HG03571 (cell line): ENCODE results near the gene COL9A3.

ENCODE experiments used
- ATAC-seq: cut with Tn5 transposase; IDR thresholded peaks from one replicate; pipeline ENCODE4 v1.9.1; 2021; ENCODE audit not compliant: unreplicated experiment

COL9A3 gene

DNA sequence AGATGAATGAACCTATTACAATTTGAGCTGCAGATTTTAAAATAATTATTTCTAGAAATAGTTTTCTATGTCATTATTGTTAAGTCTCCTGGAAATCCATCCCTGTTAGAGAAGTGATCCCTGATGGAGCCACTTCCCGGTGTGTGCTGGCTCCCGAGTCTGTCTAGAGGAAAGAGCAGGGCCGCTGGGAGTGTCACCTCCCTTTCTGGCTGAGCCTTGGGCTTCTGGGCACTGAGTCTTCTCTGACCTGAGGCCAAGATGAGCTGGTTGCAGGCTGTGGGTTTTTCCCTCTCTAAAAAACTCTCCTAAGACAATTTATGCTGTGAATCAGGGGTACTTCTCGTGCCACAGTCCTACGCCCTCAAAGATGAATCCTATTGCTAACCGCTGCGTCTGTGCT, 73.6 kb downstream of the COL9A3 start:
- ATAC-seq = no peak
